Measurements from ENCODE around the gene ZSCAN31.

- TF ChIP-seq CTCF (IDR thresholded peaks at IDR 0.05; ENCODE audit: control extremely low read depth in 1 of 3, insufficient read depth in 1 of 3, low read depth in 1 of 3, low read length in 3 of 3) (no peak), POLR2AphosphoS5 (IDR thresholded peaks at IDR 0.05; ENCODE audit: low read depth, low read length) (no peak), CREB1 (IDR thresholded peaks at IDR 0.05) (no peak), EP300 (IDR thresholded peaks at IDR 0.05; ENCODE audit: borderline replicate concordance in 1 of 2, low read depth in 2 of 2, low read length in 2 of 2) (no peak), KDM5A (IDR thresholded peaks at IDR 0.05; ENCODE audit: low read length) (no peak), NRF1 (IDR thresholded peaks at IDR 0.05; ENCODE audit: low read depth, low read length) (no peak), POLR2A (IDR thresholded peaks at IDR 0.05; ENCODE audit: control extremely low read depth in 1 of 2, low read depth in 2 of 2, low read length in 2 of 2) (no peak), GTF2F1 (IDR thresholded peaks at IDR 0.05; ENCODE audit: borderline replicate concordance, low read depth, low read length) (no peak), EZH2 (IDR thresholded peaks at IDR 0.05; ENCODE audit: low read depth, low read length, severe bottlenecking) (no peak), BRCA1 (IDR thresholded peaks at IDR 0.05; ENCODE audit: low read depth, low read length) (no peak)
Measured at GRCh38 chr6:28274888-28275287, 61.1 kb downstream of the ZSCAN31 start.

All from H1 (cell line).